Lower lobe of right lung (tissue), 2 donors: ENCODE measurements around the gene MS4A6A. TPM values are rescaled to one million over a fixed set of nuclear protein-coding genes. Genes with fewer than 3 reads are reported as not detected.

ENCODE experiments used
- ATAC-seq, 2 donors: fragments of 200-7000 bp; cut with Tn5 transposase; one replicate each; pipeline ENCODE4 v1.9.1; 2020 to 2022; ENCODE audit warnings: mild to moderate bottlenecking in 2 of 2, moderate library complexity in 2 of 2
- DNase-seq: peaks from one replicate; pipeline ENCODE4 v3.0.0-alpha.2; 2020
- H3K27ac ChIP-seq: fragments of 200-600 bp; one replicate; pipeline ENCODE4 v1.8.0; 2022
- H3K27me3 ChIP-seq: fragments of 200-600 bp; one replicate; pipeline ENCODE4 v1.8.0; 2022; ENCODE audit warnings: low read depth
- H3K36me3 ChIP-seq: fragments of 200-600 bp; one replicate; pipeline ENCODE4 v1.8.0; 2022; ENCODE audit warnings: mild to moderate bottlenecking
- H3K4me1 ChIP-seq: fragments of 200-600 bp; one replicate; pipeline ENCODE4 v1.8.0; 2022
- H3K4me3 ChIP-seq: fragments of 200-600 bp; one replicate; pipeline ENCODE4 v1.8.0; 2022; ENCODE audit warnings: mild to moderate bottlenecking
- H3K9me3 ChIP-seq: fragments of 200-600 bp; one replicate; pipeline ENCODE4 v1.8.0; 2022
- CTCF ChIP-seq: fragments of 200-600 bp; IDR thresholded peaks from one replicate; pipeline ENCODE4 v1.8.0; 2022; ENCODE audit warnings: antibody characterized with exemption, mild to moderate bottlenecking
- intact Hi-C: fragments of 100-400 bp; cut with DNase I; formaldehyde crosslinking; loops from one replicate; pipeline ENCODE4 v1.11.0; 2022
- total RNA-seq: library from RNA; stranded (reverse); fragmentation: NEBNext Ultra II Directional; extraction: Animal tissue kit (Norgen Biotek cat#: 25700); gene quantifications from one replicate; pipeline ENCODE4 v1.2.1, GENCODE V29; 2021
- donor health status: DM: no; HTN: yes; CAD: no; lungs with severe emphysema.

MS4A6A gene
- total RNA-seq, 1 donor from 2014 or later, result 176 TPM

DNA sequence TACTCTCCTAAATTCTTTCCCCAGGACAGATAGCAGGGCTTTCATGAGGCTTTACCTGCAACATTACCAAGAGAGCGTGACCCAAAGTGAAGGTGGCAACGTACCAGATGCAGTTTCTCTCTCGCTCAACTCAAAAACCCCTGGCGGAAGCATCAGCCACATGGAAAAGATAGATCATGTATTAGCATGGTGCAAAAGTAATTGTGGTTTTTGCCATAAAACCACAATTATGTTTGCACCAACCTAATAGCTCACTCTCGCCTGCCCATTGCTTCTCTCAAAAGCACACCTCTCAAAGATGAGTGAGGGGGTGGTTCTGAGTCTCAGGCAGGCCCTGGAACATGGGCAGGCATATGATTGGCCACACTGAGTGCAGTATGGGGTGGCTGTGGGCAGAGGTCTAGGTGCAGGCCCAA, 7.0 kb downstream of the MS4A6A start:
- no peaks in the 10 kb centered on the region for H3K9me3 ChIP-seq
- H3K27ac ChIP-seq, result no peak overlapping the region
- no peak overlapping the region for H3K4me3 ChIP-seq
- H3K27me3 ChIP-seq, result no peaks in the 10 kb centered on the region
- H3K4me1 ChIP-seq, result no peaks in the 10 kb centered on the region
- intact Hi-C loops, result no loop called here
- ATAC-seq (peak in 1 of 2 donors; percentile 25), DNase-seq (no peak)
- TF ChIP-seq CTCF, result no peak
- peaks cover 12% of the 10 kb centered on the region for H3K36me3 ChIP-seq

- Histone ChIP-seq H3K27ac (no peak overlapping the region), H3K27me3 (no peaks in the 10 kb centered on the region), H3K9me3 (no peaks in the 10 kb centered on the region), H3K4me3 (no peak overlapping the region), H3K36me3 (peaks cover 8% of the 10 kb centered on the region), H3K4me1 (no peaks in the 10 kb centered on the region)
- no peak for TF ChIP-seq CTCF
- no peak for DNase-seq
- ATAC-seq, result no peak
- intact Hi-C loops, result no loop called here
These were observed 10.9 kb downstream of the MS4A6A start for GRCh38 chr11:60172011-60172410.

GRCh38 chr11:60170566-60170965, 12.3 kb downstream of the MS4A6A start:
- ATAC-seq (no peak), DNase-seq (no peak)
- H3K27me3 ChIP-seq, result no peaks in the 10 kb centered on the region
- no peak for TF ChIP-seq CTCF
- peaks cover 7% of the 10 kb centered on the region for H3K36me3 ChIP-seq
- no peaks in the 10 kb centered on the region for H3K4me1 ChIP-seq
- no peak overlapping the region for H3K4me3 ChIP-seq
- no peak overlapping the region for H3K27ac ChIP-seq
- no peaks in the 10 kb centered on the region for H3K9me3 ChIP-seq
- intact Hi-C loops, result no loop called here

GRCh38 chr11:60169264-60169915, 13.5 kb downstream of the MS4A6A start:
- ATAC-seq (peak; percentile 36 to 64), DNase-seq (no peak)
- H3K4me1 ChIP-seq, result no peaks in the 10 kb centered on the region
- no peak overlapping the region for H3K4me3 ChIP-seq
- peak; percentile 47 for TF ChIP-seq CTCF
- intact Hi-C loops, result no loop called here
- H3K27ac ChIP-seq, result no peak overlapping the region
- no peaks in the 10 kb centered on the region for H3K9me3 ChIP-seq
- no peaks in the 10 kb centered on the region for H3K27me3 ChIP-seq
- H3K36me3 ChIP-seq, result no peaks in the 10 kb centered on the region

DNA sequence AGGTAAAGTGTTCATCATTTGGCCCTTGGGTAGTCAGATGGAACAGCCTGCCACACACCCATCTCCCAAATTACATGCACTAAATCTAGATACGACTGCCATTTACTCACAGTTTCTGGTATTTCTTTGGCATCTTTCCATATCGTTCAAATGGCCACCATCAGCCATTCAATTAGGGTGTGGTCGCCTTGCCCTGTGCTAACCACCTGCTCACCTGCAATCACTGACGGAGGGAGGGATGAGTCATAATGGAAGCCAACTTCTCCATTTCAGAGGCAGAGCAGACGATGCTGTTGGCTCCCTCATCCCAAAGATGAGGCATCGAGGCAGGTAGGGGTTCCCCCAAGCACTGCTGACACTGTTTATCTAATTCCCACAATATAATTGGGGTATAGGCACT, 14.6 kb downstream of the MS4A6A start:
- TF ChIP-seq CTCF, result no peak
- Histone ChIP-seq H3K9me3 (no peaks in the 10 kb centered on the region), H3K36me3 (no peaks in the 10 kb centered on the region), H3K4me3 (no peak overlapping the region), H3K27ac (no peak overlapping the region), H3K4me1 (no peaks in the 10 kb centered on the region), H3K27me3 (no peaks in the 10 kb centered on the region)
- DNase-seq (no peak), ATAC-seq (peak in 1 of 2 donors; percentile 14)
- intact Hi-C loops, result no loop called here
